Inferior parietal cortex (tissue), 1 donor: Measurements from ENCODE around the gene FBXO21.
A peak's percentile ranks its signal among the peaks of the same experiment; 100 is the strongest.
"Not testable (repeated sequence)": the region's sequence is repeated elsewhere in the genome, so short reads cannot be mapped to it uniquely, and the experiment has no call there.

Experiments
- DNase-seq: peaks from one replicate; pipeline ENCODE4 v3.0.0-alpha.2; 2016; ENCODE audit errors: extremely low spot score

FBXO21 gene

GRCh38 chr12:117190210-117190781 is at the start of gene FBXO21:
TSS of gene FBXO21 (minus strand) at chr12:117190470. CDS start at chr12:117190456, 14 bp downstream.
- peak; percentile 89 for DNase-seq

GRCh38 chr12:117236456-117237001 is 46.3 kb upstream of the FBXO21 start:
- peak; percentile 84 for DNase-seq

- no peak for DNase-seq
These were observed 45.0 kb upstream of the FBXO21 start for GRCh38 chr12:117235261-117235660.

GRCh38 chr12:117234441-117234840 is 44.2 kb upstream of the FBXO21 start:
- no peak for DNase-seq

GRCh38 chr12:117231750-117232149 is 41.5 kb upstream of the FBXO21 start:
- DNase-seq = no peak

GRCh38 chr12:117228239-117228638 is 38.0 kb upstream of the FBXO21 start:
- no peak for DNase-seq

GRCh38 chr12:117227000-117227653 is 36.9 kb upstream of the FBXO21 start:
- no peak for DNase-seq

GRCh38 chr12:117226505-117226904 is 36.2 kb upstream of the FBXO21 start:
- DNase-seq = no peak

- no peak for DNase-seq
These were observed 34.9 kb upstream of the FBXO21 start for GRCh38 chr12:117225179-117225578.

GRCh38 chr12:117220947-117221346 is 30.7 kb upstream of the FBXO21 start:
- not testable (repeated sequence) for DNase-seq

- no peak for DNase-seq
These were observed 27.9 kb upstream of the FBXO21 start for GRCh38 chr12:117218149-117218548.

GRCh38 chr12:117216686-117217085 is 26.4 kb upstream of the FBXO21 start:
- no peak for DNase-seq

GRCh38 chr12:117214797-117215196 is 24.5 kb upstream of the FBXO21 start:
- DNase-seq = no peak

- no peak for DNase-seq
These were observed 23.1 kb upstream of the FBXO21 start for GRCh38 chr12:117213295-117213808.

GRCh38 chr12:117212563-117213190 is 22.4 kb upstream of the FBXO21 start:
- peak; percentile 91 for DNase-seq

GRCh38 chr12:117210266-117210918 is 20.1 kb upstream of the FBXO21 start:
- no peak for DNase-seq

- DNase-seq = no peak
These were observed 19.4 kb upstream of the FBXO21 start for GRCh38 chr12:117209626-117210025.

GRCh38 chr12:117208811-117209455 is 18.7 kb upstream of the FBXO21 start:
- DNase-seq = no peak

- DNase-seq = no peak
These were observed 17.9 kb upstream of the FBXO21 start for GRCh38 chr12:117208206-117208605.

- DNase-seq = no peak
These were observed 17.4 kb upstream of the FBXO21 start for GRCh38 chr12:117207675-117208074.

GRCh38 chr12:117202556-117202955 is 12.3 kb upstream of the FBXO21 start:
- DNase-seq = no peak

GRCh38 chr12:117202033-117202432 is 11.8 kb upstream of the FBXO21 start:
- DNase-seq = no peak
